ENCODE data around the gene RIT2.
"Not testable (repeated sequence)": the region's sequence is repeated elsewhere in the genome, so short reads cannot be mapped to it uniquely, and the experiment has no call there.

RIT2 gene

GRCh38 chr18:42824178-42824577 is 291.3 kb downstream of the RIT2 start:
- DNase-seq = no peak

GRCh38 chr18:42822711-42823110 is 292.8 kb downstream of the RIT2 start:
- no peak for DNase-seq

GRCh38 chr18:42821492-42821891 is 294.0 kb downstream of the RIT2 start:
- no peak for DNase-seq

GRCh38 chr18:42814618-42815017 is 300.9 kb downstream of the RIT2 start:
- no peak for DNase-seq

GRCh38 chr18:42814184-42814583 is 301.3 kb downstream of the RIT2 start:
- DNase-seq = no peak

GRCh38 chr18:42813570-42813969 is 301.9 kb downstream of the RIT2 start:
- DNase-seq = no peak

- DNase-seq = no peak
Measured at GRCh38 chr18:42807887-42808286, 307.6 kb downstream of the RIT2 start.

- no peak for DNase-seq
Measured at GRCh38 chr18:42801706-42802105, 313.8 kb downstream of the RIT2 start.

- DNase-seq = no peak
Measured at GRCh38 chr18:42798606-42799170, 316.8 kb downstream of the RIT2 start.

- DNase-seq = not testable (repeated sequence)
Measured at GRCh38 chr18:42795213-42795789, 320.2 kb downstream of the RIT2 start.

- DNase-seq = no peak
Measured at GRCh38 chr18:42792731-42793130, 322.8 kb downstream of the RIT2 start.

GRCh38 chr18:42784632-42785031 is 330.9 kb downstream of the RIT2 start:
- no peak for DNase-seq

GRCh38 chr18:42782929-42783328 is 332.6 kb downstream of the RIT2 start:
- no peak for DNase-seq

- no peak for DNase-seq
Measured at GRCh38 chr18:42781298-42781815, 334.1 kb downstream of the RIT2 start.

GRCh38 chr18:42780171-42780570 is 335.3 kb downstream of the RIT2 start:
- no peak for DNase-seq

GRCh38 chr18:42778445-42779042 is 336.9 kb downstream of the RIT2 start:
- no peak for DNase-seq

GRCh38 chr18:42778024-42778423 is 337.5 kb downstream of the RIT2 start:
- no peak for DNase-seq

- DNase-seq = no peak
Measured at GRCh38 chr18:42773870-42774269, 341.6 kb downstream of the RIT2 start.

GRCh38 chr18:42771936-42772335 is 343.5 kb downstream of the RIT2 start:
- no peak for DNase-seq

GRCh38 chr18:42765302-42765701 is 350.2 kb downstream of the RIT2 start:
- no peak for DNase-seq

- no peak for DNase-seq
Measured at GRCh38 chr18:42760290-42760689, 355.2 kb downstream of the RIT2 start.

GRCh38 chr18:42758852-42759251 is 356.6 kb downstream of the RIT2 start:
- no peak for DNase-seq

GRCh38 chr18:42756214-42756613 is 359.3 kb downstream of the RIT2 start:
- DNase-seq = no peak

GRCh38 chr18:42752916-42753315 is 362.6 kb downstream of the RIT2 start:
- DNase-seq = no peak

GRCh38 chr18:42746794-42747193 is 368.7 kb downstream of the RIT2 start:
- DNase-seq = no peak
